Amniotic stem cell (primary cell): ENCODE data around the gene UCKL1.
"Not testable (repeated sequence)": the region's sequence is repeated elsewhere in the genome, so short reads cannot be mapped to it uniquely, and the experiment has no call there.

Source experiments
- DNase-seq: peaks from one replicate; lab custom pipeline; 2025; lab: John Stamatoyannopoulos, UW

UCKL1 gene

DNA sequence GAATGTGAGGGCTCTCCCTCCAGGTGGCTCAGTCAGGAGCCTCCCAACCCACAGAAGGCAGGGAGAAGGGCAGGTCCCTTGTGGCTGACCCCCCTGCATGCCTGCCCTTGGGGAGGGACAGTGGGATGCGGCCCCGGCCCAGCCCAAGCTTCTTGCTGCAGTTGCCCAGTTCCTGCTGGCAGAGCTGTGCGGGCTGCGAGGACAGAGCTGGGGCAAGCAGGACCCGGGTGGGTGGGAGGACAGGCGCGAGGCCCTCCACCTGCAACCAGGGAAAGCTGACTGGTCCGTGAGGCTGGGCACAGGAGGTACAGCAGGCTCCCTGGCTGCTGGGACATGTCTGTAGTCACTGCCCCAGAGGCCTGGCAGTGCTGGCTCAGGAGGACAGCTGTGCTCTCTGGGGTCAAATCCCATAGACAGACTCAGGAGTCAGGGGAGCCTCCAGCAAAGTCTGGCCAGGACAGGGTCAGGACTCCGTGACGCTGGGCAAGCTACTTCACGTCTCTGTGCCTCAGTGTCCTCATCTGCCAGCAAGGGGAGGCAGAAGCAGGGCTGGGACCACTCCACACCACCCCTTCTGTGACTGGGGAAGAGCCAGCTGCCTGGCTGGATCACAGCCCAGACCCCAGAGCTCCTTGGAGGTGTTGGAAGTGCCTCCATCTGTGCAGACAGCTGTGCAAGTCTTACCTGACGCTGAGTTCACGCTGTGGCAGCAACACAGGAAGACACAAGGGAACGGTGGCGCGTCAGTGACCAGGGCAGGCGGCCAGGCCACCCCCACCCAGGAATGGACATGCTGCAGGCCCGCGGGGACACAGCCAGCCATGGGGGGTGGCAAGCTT, 13.0 kb downstream of the UCKL1 start:
- no peak for DNase-seq

DNA sequence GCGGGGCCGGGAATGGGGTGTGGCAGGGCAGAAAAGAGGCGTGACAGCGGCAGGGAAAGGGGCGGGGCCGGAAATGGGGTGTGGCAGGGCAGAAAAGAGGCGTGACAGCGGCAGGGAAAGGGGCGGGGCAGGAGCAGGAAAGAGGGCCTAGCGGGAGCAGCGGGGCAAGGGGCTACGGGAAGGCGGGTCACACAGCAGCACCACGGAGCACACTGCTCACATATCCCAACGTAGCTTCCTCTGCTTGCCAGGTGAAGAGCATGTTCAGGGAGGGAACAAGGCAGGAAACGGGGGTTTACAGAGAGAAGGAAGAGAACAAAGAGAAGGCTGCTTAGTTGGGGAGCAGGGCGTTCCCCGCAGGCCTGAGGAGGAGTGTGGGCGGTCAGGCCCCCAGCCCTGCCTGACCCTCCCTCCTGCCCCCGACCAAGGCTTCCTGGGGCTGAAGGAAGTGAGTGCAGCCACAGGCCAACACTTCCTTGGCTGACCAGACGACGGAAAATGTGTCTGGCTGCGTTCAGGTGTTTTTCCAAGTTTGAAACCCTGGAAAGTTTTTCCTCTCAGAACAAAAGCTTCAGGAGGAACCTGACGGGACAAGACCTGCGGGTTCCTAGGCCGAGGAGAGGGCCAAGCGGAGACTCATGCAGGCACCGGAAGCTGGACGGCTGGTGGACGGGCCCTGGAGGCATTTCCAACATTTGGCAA, 13.8 kb downstream of the UCKL1 start:
- no peak for DNase-seq

DNA sequence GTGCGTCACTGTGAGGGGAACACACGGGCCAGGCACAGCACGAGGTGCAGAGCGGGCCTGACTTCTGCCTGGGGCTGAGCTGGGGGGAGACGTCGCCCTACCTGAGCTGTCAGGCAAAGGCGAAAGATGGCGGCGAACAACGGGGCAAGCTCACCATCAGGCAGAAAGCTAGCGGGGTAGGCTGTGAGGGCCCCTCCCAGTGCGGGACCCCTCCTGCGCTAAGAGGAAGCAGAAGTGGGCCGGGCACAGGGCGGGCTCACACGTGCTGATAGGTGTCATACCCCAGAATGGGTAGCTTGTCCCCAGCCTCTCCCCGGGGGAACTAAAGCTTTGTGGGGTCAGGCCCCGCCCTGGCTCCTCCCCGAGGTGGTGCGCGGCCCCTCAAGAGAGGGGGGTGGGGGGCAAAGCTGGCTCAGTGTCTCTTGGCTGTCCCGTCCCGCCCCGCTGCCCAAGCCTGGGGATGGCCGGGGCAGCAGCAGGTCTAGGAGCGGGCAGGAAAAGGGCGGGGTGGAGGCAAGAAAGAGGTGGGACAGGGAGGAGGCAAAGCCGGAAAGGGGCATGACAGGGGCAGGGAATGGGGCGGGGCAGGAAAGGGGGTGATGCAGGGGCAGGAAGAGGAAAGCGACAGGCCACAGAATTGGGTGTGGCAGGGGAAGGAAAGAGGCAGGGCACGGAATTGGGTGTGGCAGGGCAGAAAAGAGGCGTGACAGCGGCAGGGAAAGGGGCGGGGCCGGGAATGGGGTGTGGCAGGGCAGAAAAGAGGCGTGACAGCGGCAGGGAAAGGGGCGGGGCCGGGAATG, 14.7 kb downstream of the UCKL1 start:
- DNase-seq, result no peak

DNA sequence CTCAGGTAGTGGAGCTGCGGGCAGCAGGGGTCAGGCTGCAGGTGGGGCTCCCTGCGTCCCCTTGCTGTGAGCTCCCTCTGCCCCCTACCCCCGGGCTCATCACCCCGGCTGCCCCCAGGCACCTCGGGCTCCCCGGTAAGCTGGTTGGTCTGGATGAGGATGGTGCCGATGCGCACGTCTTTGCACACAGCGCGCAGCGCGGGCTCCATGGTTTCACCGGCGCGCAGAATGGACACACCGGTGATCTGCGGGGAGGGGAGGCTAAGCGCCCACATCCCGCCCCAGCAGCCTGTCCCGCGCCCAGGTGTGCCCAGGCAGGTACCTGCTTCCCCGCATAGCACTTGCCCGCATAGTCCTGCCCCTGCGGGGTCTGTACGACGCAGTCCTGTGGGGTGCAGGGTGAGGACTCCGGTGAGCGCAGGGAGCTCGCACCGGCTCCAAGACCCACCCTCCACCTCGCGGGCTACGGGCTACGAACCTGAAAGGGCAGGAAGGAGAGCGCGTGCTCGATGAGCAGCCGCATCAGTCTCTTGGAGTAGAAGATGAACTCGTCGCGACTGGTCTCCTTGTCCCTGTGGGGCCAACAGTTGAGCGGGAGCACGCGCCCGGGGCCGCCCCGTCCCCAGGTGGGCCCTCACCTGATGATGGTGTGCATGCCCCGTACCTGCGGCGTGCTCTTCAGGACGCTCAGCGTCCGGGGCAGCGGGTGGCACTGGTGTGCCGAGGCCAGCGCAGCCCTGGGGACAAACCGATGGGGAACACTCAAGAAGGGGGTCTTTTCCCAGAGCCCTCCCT, 15.5 kb downstream of the UCKL1 start:
- no peak for DNase-seq

DNA sequence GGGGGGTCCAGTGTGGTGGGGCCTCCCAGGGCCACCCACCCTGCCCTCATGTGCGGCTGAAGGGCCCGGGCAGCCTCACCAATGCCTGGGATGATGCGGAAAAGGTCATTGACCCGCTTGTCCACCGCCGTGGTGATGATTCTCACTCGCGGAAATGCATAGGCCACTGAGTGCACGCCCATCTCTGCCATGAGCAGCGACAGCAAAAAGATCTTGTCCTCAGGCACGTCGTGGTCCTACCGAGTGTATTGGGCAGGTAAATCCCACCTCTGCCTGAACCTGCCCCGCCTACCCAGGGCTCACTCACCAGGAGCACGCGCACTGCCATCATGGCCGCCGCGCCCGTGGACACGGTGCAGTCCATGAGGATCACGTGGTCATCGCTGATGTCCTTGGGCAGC, 16.1 kb downstream of the UCKL1 start:
- DNase-seq, result no peak

DNA sequence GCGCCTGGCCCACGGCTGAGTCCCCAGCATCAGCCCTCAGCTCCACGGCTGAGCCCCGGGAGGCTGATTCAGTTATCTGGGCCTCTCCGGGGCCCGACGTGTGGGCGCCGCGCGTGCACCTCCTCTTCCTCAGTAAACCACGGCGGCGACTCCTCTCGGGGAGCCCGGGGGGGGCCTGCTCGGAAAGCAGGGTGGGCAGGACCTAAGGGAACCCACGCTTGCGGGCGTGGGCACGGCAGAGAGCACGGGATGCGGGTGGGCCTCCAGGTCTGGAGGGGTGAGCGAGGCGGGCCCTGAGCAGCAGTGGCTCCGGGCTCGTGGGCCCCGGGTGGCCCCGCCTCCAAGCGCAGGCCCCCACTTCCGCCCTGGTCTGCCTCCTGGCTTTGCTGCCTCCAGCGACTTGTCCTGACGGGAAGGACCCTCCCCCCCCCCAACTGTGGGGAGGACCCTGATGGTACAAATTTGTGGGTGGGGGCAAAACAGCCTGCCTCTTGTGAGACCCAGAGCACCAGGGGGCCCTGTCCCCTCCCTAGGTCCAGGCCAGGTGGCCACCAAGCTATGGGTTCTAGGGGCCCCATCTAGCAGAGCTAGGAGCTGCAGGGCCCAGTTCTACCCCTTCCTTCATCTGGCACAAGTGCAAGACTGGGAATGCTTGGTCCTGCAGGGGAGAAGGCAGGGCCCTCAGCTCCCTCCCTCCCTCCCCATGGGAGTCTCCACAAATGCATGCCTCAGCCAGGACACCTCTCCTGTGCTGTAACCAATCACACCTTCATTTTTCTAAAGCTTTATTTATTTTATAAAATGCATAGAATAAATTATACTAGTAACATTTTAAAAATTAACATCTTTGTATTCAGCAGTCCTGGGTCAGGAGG, 16.9 kb downstream of the UCKL1 start:
- DNase-seq, result no peak

DNA sequence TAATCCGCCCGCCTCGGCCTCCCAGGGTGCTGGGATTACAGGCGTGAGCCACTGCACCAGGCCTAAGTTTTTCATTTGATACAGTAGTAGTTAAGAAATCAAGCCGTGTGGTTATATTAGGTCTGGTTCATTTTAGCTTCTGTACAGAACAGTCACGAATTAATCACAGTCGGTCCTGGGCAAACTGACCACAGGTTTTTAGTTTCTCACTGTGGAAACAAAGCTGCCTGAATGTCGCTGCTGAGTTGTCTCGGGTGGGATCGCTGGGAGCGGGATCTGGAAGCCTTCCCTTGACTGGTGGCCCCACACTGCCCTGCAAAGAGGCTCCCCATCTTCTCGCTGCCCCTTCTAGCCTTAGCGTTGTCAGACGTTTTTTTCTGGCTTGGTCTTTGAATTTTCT, 18.6 kb downstream of the UCKL1 start:
- no peak for DNase-seq

DNA sequence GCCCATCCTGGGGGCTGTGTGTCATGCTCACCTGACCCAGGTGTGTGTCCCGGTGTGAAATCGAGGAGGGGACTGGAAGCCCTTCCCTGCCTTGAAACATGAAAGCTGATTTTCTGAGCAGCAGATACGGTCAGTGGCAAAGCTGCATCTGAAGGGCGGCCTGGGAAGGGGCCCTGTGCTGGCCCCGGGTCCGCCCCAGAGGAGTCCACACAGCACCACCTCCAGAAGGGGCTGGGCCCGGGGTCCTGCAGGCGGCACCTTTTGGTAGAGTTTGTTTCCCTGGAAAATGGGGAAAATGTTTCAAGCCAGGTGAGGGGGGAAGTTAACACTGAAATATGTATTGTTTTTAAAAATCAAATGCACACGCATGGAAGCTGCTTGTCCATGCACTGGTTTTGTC, 20.8 kb downstream of the UCKL1 start:
- DNase-seq, result no peak

DNA sequence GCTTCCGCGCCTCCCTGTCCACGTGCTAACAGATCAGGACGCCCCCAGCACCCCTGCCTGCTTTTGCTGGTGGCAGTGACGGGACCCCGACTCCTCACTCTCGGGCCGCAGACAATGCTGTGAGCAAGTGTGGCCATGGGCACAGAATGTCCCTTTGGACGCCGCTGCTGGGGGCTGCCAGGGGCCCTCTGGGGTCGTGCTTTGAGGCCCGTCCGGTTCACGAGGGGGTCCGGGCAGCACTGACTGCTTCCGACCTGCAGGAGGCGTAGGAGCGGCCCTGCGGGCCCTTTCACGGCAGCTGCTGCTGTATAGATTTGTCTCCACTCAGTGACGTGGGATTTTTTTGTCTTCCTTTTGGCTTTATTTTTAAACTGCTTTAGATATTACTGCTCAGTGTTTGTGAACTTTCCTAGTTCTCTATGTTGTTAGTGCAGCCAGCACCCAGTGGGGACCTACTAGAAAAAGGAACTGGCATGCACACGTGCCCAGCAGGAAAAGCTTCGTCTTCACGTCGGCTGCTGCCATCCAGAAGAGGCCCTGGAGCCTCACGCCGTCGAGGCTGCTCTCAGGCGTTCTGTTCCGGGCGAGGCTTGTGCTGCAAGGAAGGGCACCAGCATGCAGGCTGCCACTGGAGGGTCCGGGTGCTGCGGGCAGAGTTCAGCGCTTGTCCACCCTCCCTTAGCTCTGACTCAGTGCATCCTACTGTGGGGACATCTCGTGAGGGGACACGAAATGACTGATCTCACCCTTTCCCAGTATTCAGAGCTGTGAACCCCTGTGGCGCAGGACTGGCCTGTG, 21.7 kb downstream of the UCKL1 start:
- DNase-seq, result no peak

DNA sequence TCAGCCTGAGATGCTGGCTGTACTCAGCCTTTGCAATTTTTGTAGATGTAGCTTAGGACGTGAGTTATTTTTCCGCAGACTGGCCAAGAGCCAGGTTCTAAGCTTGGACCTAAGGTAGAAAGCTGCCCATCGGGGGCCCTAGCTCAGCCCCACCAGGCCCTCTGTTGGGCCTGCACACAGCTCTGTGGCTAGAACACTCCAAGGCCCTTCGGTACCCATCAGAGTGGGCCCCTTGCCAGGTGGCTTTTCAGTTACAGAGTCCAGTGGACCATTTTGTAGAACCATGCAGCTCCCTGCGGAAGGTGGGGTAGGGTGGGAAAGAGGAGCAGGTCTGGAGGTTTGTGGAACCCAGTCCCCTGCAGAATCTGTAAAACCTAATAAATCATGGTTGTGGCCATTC, 22.6 kb downstream of the UCKL1 start:
- DNase-seq, result no peak

DNA sequence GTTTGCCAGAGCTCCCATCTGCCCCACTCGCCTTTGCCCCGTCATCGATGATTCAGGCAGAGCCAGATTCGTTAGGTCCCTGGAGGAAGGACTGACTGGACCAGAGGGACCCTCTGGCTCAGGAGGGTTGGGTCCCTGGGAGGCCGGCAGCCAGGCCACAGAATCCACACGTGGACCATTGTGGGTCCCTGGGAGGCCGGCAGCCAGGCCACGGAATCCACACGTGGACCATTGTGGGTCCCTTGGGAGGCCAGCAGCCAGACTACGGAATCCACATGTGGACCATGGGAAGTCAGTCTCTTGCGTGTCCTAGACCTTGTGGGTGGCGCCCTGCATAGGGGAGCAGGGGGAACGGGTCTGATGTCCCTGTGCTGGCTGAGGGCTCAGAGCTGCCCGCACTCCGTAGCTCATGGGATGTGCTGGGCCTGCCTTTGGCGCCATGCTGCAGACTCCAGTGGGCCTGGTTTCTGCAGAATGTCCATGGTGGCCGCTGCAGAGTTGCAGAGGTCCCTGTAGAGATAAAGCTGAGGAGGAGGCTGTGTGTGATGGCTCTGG, 23.5 kb downstream of the UCKL1 start:
- DNase-seq, result no peak

DNA sequence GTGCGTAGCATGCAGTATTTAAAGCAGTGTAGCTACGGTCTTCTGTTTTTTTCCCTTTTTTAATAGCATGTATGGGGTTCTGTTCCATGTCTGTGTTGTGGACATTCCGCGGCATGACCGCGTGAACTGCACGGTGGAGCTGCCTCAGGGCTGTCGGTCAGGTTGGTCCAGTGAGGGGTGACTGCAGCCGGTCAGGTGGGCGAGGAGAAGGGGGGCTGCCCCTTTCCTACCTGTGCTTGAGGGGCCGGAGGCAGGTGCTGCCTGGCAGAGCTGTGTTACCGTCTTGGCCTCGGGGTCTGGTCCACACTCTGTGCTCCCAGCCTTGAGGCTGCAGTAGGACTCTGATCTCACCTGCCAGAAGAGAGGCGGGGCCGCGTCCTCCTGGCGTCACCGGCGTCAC, 24.5 kb downstream of the UCKL1 start:
- no peak for DNase-seq

DNA sequence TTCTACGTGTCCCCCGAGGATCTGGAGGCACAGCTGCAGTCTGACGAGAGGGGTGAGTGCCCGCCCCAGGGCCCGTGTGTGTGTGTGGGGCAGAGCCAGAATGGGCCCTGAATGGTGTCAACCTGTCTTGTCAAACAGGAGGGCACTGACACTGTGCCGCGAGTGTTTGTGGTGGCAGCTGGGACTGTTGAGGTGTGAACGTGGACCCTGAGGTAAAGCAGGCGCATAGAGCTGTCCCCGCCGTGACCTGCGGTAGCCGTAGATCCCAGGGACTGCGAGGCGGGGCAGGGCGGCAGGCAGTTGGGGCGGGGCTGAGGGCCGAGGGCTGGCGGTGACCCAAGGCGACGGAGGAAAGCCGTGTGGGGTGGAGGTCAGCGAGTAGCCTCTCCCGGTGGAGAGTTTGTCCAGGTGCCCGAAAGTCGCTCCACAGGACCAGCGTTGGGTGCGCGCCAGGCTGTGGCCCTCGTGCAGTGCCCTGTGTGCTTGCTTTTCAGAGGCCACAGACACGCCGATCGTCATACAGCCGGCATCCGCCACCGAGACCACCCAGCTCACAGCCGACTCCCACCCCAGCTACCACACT, 25.2 kb downstream of the UCKL1 start:
- no peak for DNase-seq

DNA sequence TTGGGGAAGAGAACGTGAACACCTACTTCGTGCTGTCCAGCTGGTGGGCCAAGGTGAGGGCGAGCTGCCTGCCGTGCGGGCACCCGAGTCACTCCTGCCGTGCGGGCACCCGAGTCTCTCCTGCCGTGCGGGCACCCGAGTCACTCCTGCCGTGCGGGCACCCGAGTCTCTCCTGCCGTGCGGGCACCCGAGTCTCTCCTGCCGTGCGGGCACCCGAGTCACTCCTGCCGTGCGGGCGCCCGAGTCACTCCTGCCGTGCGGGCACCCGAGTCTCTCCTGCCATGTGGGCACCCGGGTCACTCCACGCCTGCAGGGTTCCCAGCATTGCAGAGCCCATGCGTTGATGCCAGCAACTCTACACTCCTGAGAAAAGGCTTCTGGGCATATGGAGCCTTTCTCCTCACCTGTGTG, 26.7 kb downstream of the UCKL1 start:
- not testable (repeated sequence) for DNase-seq

DNA sequence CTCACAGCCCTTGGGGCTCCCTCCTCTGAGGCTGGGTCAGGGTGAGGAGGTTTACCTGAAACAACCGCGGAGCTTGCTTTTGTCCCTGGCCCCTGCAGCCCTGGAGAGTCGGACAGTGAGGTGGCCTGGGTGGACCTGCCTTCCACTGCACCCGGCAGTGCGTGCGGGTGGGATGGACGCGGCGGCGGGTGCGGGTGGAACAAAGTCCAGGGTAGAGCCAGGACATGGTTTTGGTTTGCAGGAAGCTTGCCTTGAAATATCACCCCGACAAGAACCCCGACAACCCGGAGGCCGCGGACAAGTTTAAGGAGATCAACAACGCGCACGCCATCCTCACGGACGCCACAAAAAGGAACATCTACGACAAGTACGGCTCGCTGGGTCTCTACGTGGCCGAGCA, 27.1 kb downstream of the UCKL1 start:
- no peak for DNase-seq

DNA sequence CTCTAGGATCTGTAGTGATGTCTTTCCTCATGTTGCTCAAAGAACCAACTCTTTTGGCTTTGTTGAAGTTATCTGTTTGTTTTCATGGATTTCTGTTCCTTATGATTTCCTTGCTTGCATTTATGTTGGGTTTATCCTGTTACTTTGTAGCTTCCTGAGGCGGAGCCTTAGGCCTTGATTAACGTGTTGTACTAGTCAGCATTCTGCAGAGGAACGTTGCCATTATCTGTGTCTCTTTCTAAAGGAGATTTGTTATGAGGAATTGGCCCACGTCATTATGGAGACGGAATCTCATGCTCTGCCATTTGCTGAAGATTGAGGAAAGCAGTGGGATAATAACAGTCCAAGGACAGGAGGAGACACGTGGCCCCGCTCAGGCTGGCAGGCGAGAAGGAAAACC, 29.9 kb downstream of the UCKL1 start:
- DNase-seq, result no peak

DNA sequence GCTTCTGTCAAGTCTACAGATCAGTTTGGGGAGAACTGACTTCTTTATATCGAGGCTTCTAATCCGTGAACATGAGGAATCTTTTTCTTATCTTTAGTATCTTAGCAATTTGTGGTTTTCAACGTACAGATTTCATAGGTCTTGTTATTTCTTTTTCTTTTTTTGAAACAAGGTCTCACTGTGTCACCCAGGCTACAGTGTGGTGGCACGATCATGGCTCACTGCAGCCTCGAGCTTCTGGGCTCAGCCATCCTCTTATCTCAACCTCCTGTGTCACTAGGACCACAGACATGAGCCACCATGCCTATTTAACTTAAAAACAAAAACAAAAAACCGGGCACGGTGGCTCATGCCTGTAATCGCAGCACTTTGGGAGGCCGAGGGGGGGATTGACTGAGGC, 32.0 kb downstream of the UCKL1 start:
- DNase-seq, result no peak

DNA sequence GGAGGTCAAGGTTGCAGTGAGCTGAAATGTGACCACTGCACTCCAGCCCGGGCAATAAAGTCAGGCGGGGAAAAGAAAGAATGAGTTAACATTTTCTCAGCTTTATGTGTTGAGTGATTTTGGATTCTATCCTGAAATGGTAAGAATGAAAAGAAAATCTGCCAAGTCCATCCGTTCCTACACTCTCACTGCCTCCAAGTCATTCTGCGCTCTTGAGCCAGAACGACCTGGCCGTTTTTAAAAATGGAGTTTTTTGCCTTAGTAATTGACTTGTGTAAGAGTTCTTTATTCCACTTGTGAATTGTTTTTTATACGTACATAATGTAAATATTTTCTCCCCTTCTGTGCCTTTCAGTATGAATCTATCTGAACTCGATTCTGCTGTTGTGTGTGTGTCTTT, 32.6 kb downstream of the UCKL1 start:
- no peak for DNase-seq

DNA sequence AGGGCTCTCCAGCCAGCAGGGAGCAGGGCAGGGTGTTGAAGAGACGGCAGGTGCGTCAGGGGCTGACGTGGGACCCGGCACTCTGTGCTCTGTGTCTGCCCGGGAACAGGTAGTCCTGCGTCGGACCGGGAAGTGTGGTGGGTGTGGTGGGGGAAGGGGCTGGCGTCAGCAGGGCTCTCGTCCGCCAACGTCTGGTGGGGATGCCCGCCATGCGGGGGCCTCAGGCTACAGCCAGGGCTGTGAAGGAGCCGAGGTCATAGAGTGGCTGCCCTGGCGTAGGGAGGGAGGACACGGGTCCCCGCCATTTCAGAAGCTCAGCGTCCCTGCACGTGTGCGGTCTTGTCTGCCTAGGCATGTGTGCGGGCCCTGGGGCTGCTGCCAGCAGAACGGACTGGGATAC, 36.0 kb downstream of the UCKL1 start:
- DNase-seq, result no peak

DNA sequence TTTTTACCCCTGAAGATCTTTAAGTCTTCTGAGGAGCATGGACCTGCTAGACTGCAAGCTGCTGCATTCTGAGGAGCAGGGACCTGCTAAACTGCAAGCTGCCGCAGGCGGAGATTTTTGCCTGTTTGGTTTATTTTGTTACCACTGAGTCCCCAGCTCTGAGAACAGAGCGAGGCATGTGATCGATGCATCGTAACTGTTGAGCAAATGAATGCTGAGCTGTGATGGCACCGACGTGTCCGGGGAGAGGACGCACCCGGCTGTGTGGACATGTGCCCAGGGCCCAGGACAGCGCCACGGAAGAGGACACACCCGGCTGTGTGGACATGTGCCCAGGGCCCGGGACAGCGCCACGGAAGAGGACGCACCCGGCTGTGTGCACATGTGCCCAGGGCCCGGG, 37.1 kb downstream of the UCKL1 start:
- DNase-seq, result no peak
